HEK293 (cell line): ENCODE results near the gene RRP1B.

Source experiments
- CTCF ChIA-PET: fragments of 350-600 bp; formaldehyde crosslinking; extraction: SDS; loops from one replicate; lab custom pipeline; 2021; ENCODE audit warnings: antibody characterized with exemption; lab: Yijun Ruan, JAX
- POLR2A ChIA-PET: fragments of 300-600 bp; formaldehyde crosslinking; extraction: SDS; loops from one replicate; lab custom pipeline; 2020; ENCODE audit warnings: antibody characterized with exemption, inconsistent platforms; lab: Yijun Ruan, JAX
- H3K27ac ChIP-seq: fragments of 200-500 bp; sonication (Bioruptor generic); 2 replicates; pipeline ENCODE4 v1.5.1; 2014; ENCODE audit warnings: low read depth, low read length, control low read depth, inconsistent platforms; ENCODE audit errors: extremely low read depth
- H3K36me3 ChIP-seq, 2 experiments: fragments of 200-500 bp in 1 of 2; sonication (Bioruptor generic) in 1 of 2; 1 replicate in 1 of 2; 2 replicates in 1 of 2; pipeline ENCODE4 v1.5.1; 2014 to 2017; ENCODE audit warnings: inconsistent platforms in 2 of 2, low read length in 2 of 2; ENCODE audit not compliant: control insufficient read depth in 2 of 2, insufficient read depth in 1 of 2
- H3K4me1 ChIP-seq: fragments of 200-500 bp; sonication (Bioruptor generic); 2 replicates; pipeline ENCODE4 v1.5.1; 2014; ENCODE audit warnings: mild to moderate bottlenecking, low read length, inconsistent platforms; ENCODE audit not compliant: control insufficient read depth, insufficient read depth
- H3K4me3 ChIP-seq: 2 replicates; pipeline ENCODE4 v1.5.1; 2011; ENCODE audit warnings: low read depth, mild to moderate bottlenecking, control low read depth, low read length, moderate library complexity
- H3K9me3 ChIP-seq: fragments of 200-500 bp; sonication (Bioruptor generic); 2 replicates; pipeline ENCODE4 v1.5.1; 2014; ENCODE audit warnings: low read depth, low read length, inconsistent platforms; ENCODE audit not compliant: control insufficient read depth, insufficient read depth
- GLIS2 ChIP-seq: fragments of 450-650 bp; formaldehyde crosslinking; IDR thresholded peaks from 2 replicates; pipeline ENCODE4 v1.5.1; 2016; ENCODE audit warnings: missing biosample characterization, missing genetic modification characterization
- HOXC10 ChIP-seq: sonication (generic); formaldehyde crosslinking; IDR thresholded peaks from 2 replicates; pipeline ENCODE4 v1.8.1; 2023; ENCODE audit warnings: mild to moderate bottlenecking, missing genetic modification reagents
- HOXD13 ChIP-seq: sonication (generic); formaldehyde crosslinking; IDR thresholded peaks from 2 replicates; pipeline ENCODE4 v1.8.0; 2022; ENCODE audit warnings: missing genetic modification reagents, borderline replicate concordance
- KLF16 ChIP-seq: fragments of 450-650 bp; formaldehyde crosslinking; IDR thresholded peaks from 2 replicates; pipeline ENCODE4 v1.5.1; 2017; ENCODE audit warnings: missing biosample characterization, missing genetic modification characterization
- YY1 ChIP-seq: fragments of 450-650 bp; formaldehyde crosslinking; IDR thresholded peaks from 2 replicates; pipeline ENCODE4 v1.5.1; 2018; ENCODE audit warnings: missing biosample characterization, missing genetic modification characterization
- ZBTB11 ChIP-seq: fragments of 450-650 bp; formaldehyde crosslinking; conservative IDR thresholded peaks from 2 replicates; pipeline ENCODE4 v1.5.1; 2016; ENCODE audit warnings: low read depth, missing biosample characterization, missing genetic modification characterization
- ZBTB21 ChIP-seq: fragments of 450-650 bp; formaldehyde crosslinking; IDR thresholded peaks from 2 replicates; pipeline ENCODE4 v1.5.1; 2017; ENCODE audit warnings: missing biosample characterization, missing genetic modification characterization
- ZFP37 ChIP-seq: fragments of 450-650 bp; formaldehyde crosslinking; IDR thresholded peaks from 2 replicates; pipeline ENCODE4 v1.5.1; 2016; ENCODE audit warnings: missing biosample characterization, missing genetic modification characterization
- ZIC2 ChIP-seq: fragments of 450-650 bp; formaldehyde crosslinking; IDR thresholded peaks from 2 replicates; pipeline ENCODE4 v1.5.1; 2016; ENCODE audit warnings: missing biosample characterization, missing genetic modification characterization
- ZNF10 ChIP-seq: fragments of 450-650 bp; formaldehyde crosslinking; IDR thresholded peaks from 2 replicates; pipeline ENCODE4 v1.5.1; 2017; ENCODE audit warnings: missing biosample characterization, missing genetic modification characterization
- ZNF138 ChIP-seq: fragments of 450-650 bp; formaldehyde crosslinking; IDR thresholded peaks from 2 replicates; pipeline ENCODE4 v1.5.1; 2016; ENCODE audit warnings: missing biosample characterization, missing genetic modification characterization, borderline replicate concordance
- ZNF16 ChIP-seq: fragments of 450-650 bp; formaldehyde crosslinking; IDR thresholded peaks from 2 replicates; pipeline ENCODE4 v1.5.1; 2016; ENCODE audit warnings: low read depth, missing biosample characterization, missing genetic modification characterization
- ZNF18 ChIP-seq: fragments of 450-650 bp; formaldehyde crosslinking; IDR thresholded peaks from 2 replicates; pipeline ENCODE4 v1.5.1; 2016; ENCODE audit warnings: missing biosample characterization, missing genetic modification characterization
- ZNF19 ChIP-seq: fragments of 450-650 bp; formaldehyde crosslinking; IDR thresholded peaks from 2 replicates; pipeline ENCODE4; 2016; ENCODE audit warnings: missing biosample characterization, missing genetic modification characterization, low read depth
- ZNF239 ChIP-seq: fragments of 450-650 bp; formaldehyde crosslinking; IDR thresholded peaks from 2 replicates; pipeline ENCODE4 v1.5.1; 2016; ENCODE audit warnings: missing biosample characterization, missing genetic modification characterization
- ZNF302 ChIP-seq: fragments of 450-650 bp; formaldehyde crosslinking; IDR thresholded peaks from 2 replicates; pipeline ENCODE4 v1.5.1; 2016; ENCODE audit warnings: missing biosample characterization, missing genetic modification characterization, low read depth
- ZNF580 ChIP-seq: fragments of 450-650 bp; formaldehyde crosslinking; IDR thresholded peaks from 2 replicates; pipeline ENCODE4 v1.5.1; 2016; ENCODE audit warnings: missing biosample characterization, missing genetic modification characterization
- ZNF585B ChIP-seq: fragments of 450-650 bp; formaldehyde crosslinking; IDR thresholded peaks from 2 replicates; pipeline ENCODE4 v1.5.1; 2016; ENCODE audit warnings: missing biosample characterization, missing genetic modification characterization
- ZNF624 ChIP-seq: fragments of 450-650 bp; formaldehyde crosslinking; IDR thresholded peaks from 2 replicates; pipeline ENCODE4 v1.5.1; 2017; ENCODE audit warnings: missing biosample characterization, missing genetic modification characterization
- ZNF670 ChIP-seq: fragments of 450-650 bp; formaldehyde crosslinking; IDR thresholded peaks from 2 replicates; pipeline ENCODE4 v1.5.1; 2016; ENCODE audit warnings: missing biosample characterization, missing genetic modification characterization, low read depth
- ZNF843 ChIP-seq: fragments of 450-650 bp; formaldehyde crosslinking; IDR thresholded peaks from 2 replicates; pipeline ENCODE4 v1.5.1; 2016; ENCODE audit warnings: missing biosample characterization, missing genetic modification characterization
- ZSCAN16 ChIP-seq: fragments of 450-650 bp; formaldehyde crosslinking; IDR thresholded peaks from 2 replicates; pipeline ENCODE4 v1.5.1; 2016; ENCODE audit warnings: missing biosample characterization, missing genetic modification characterization

Gene RRP1B

GRCh38 chr21:43684424-43684823, 25.1 kb downstream of the RRP1B start:
- no peak overlapping the region for H3K27ac ChIP-seq
- no peaks in the 10 kb centered on the region for H3K4me1 ChIP-seq
- H3K36me3 ChIP-seq, result peaks cover 66 to 90% of the 10 kb centered on the region in 2 experiments
- no peaks in the 10 kb centered on the region for H3K9me3 ChIP-seq
- H3K4me3 ChIP-seq, result no peak overlapping the region
- POLR2A ChIA-PET, result no interaction called here
- no peak for TF ChIP-seq KLF16
- TF ChIP-seq ZNF302 (tag by site-specific recombination), result no peak
- no peak for TF ChIP-seq YY1
- no peak for TF ChIP-seq ZNF10 (tag by site-specific recombination)
- no peak for TF ChIP-seq ZIC2 (tag by site-specific recombination)
- CTCF ChIA-PET, result no interaction called here

GRCh38 chr21:43686811-43687565, 27.6 kb downstream of the RRP1B start:
- H3K4me1 ChIP-seq, result no peaks in the 10 kb centered on the region
- no peak overlapping the region for H3K4me3 ChIP-seq
- no peak overlapping the region; the same call in 1 of the 2 replicates for H3K27ac ChIP-seq
- POLR2A ChIA-PET, result no interaction called here
- peaks cover 51 to 91% of the 10 kb centered on the region in 2 experiments for H3K36me3 ChIP-seq
- H3K9me3 ChIP-seq, result no peaks in the 10 kb centered on the region
- TF ChIP-seq ZNF239 (tag by site-specific recombination), result no peak
- TF ChIP-seq ZNF138, result no peak
- TF ChIP-seq ZNF18 (tag by site-specific recombination), result no peak
- no peak for TF ChIP-seq HOXD13 (CRISPR knock-in tag)
- TF ChIP-seq ZNF624, result no peak
- no peak for TF ChIP-seq ZBTB11
- TF ChIP-seq ZNF10 (tag by site-specific recombination), result no peak
- no peak for TF ChIP-seq ZFP37 (tag by site-specific recombination)
- no peak for TF ChIP-seq ZNF670 (tag by site-specific recombination)
- no peak for TF ChIP-seq ZBTB21
- TF ChIP-seq GLIS2, result no peak
- TF ChIP-seq, all 188 proteins: peak for 0
- CTCF ChIA-PET, result no interaction called here

GRCh38 chr21:43687566-43688399, 28.4 kb downstream of the RRP1B start:
- H3K27ac ChIP-seq, result no peak overlapping the region
- H3K9me3 ChIP-seq, result no peaks in the 10 kb centered on the region
- CTCF ChIA-PET, result interaction anchor here (0.7 kb wide), 1 partner anchor 121 kb away, joined by 3 read pairs; no protein-coding TSS in a partner anchor
- no peak for TF ChIP-seq ZNF585B (tag by site-specific recombination)
- TF ChIP-seq ZSCAN16 (tag by site-specific recombination), result no peak
- no peak for TF ChIP-seq ZNF843 (tag by site-specific recombination)
- TF ChIP-seq ZNF16, result no peak
- no peak for TF ChIP-seq ZNF580 (tag by site-specific recombination)
- TF ChIP-seq ZNF19 (tag by site-specific recombination), result no peak
- TF ChIP-seq HOXC10 (CRISPR knock-in tag), result no peak
- TF ChIP-seq, all 188 proteins: peak for 0
- no peaks in the 10 kb centered on the region for H3K4me1 ChIP-seq
- no peak overlapping the region for H3K4me3 ChIP-seq
- POLR2A ChIA-PET, result no interaction called here
- peaks cover 56 to 92% of the 10 kb centered on the region in 2 experiments for H3K36me3 ChIP-seq
